DOHH2 (cell line): Measurements from ENCODE around the gene PAGR1.

Experiments
- H3F3A ChIP-seq: fragments of 200-600 bp; sonication (generic), shearing (Covaris generic); 2 replicates; pipeline ENCODE4 v1.6.0; 2016; ENCODE audit warnings: antibody characterized with exemption, mild to moderate bottlenecking; ENCODE audit not compliant: control insufficient read depth, insufficient read depth
- H3K27ac ChIP-seq: fragments of 200-600 bp; sonication (generic); 2 replicates; pipeline ENCODE4 v1.5.1; 2014; ENCODE audit warnings: low read depth, mild to moderate bottlenecking, low read length, moderate library complexity
- H3K27me3 ChIP-seq: fragments of 200-600 bp; sonication (generic); 2 replicates; pipeline ENCODE4 v1.6.1; 2014; ENCODE audit warnings: mild to moderate bottlenecking, low read length, mixed read lengths; ENCODE audit not compliant: control insufficient read depth
- H3K36me3 ChIP-seq: fragments of 200-600 bp; sonication (generic); 2 replicates; pipeline ENCODE4 v1.6.1; 2014; ENCODE audit warnings: mild to moderate bottlenecking, low read length, moderate library complexity, mixed read lengths; ENCODE audit not compliant: control insufficient read depth
- H3K4me1 ChIP-seq: fragments of 200-600 bp; sonication (generic); 2 replicates; pipeline ENCODE4 v1.6.1; 2014; ENCODE audit warnings: mild to moderate bottlenecking, low read length, mixed read lengths; ENCODE audit not compliant: control insufficient read depth
- H3K4me2 ChIP-seq: fragments of 200-600 bp; sonication (generic); 2 replicates; pipeline ENCODE4 v1.6.0; 2014; ENCODE audit warnings: mild to moderate bottlenecking, low read length, moderate library complexity
- H3K4me3 ChIP-seq: fragments of 200-600 bp; sonication (generic); 2 replicates; pipeline ENCODE4 v1.5.1; 2014; ENCODE audit warnings: mild to moderate bottlenecking, low read length, mixed read lengths
- H3K79me2 ChIP-seq: fragments of 200-600 bp; sonication (generic); 2 replicates; pipeline ENCODE4 v1.6.1; 2014; ENCODE audit warnings: mild to moderate bottlenecking, low read length, mixed read lengths; ENCODE audit not compliant: control insufficient read depth
- H3K9me2 ChIP-seq: fragments of 200-600 bp; sonication (generic); replicated peaks from 2 replicates; pipeline ENCODE4 v1.6.1; 2014; ENCODE audit warnings: mild to moderate bottlenecking, low read length, mixed read lengths; ENCODE audit not compliant: control insufficient read depth
- H3K9me3 ChIP-seq: fragments of 200-600 bp; sonication (generic); 2 replicates; pipeline ENCODE4 v1.6.1; 2014; ENCODE audit warnings: antibody characterized with exemption, low read length, mixed read lengths; ENCODE audit not compliant: control insufficient read depth, insufficient read depth
- H4K20me1 ChIP-seq: fragments of 200-600 bp; sonication (generic); 2 replicates; pipeline ENCODE4 v1.6.0; 2014; ENCODE audit warnings: low read depth, mild to moderate bottlenecking, antibody characterized with exemption, low read length, moderate library complexity; ENCODE audit not compliant: control insufficient read depth, insufficient read depth
- CTCF ChIP-seq: fragments of 200-600 bp; sonication (generic); IDR thresholded peaks from one replicate; pipeline ENCODE4 v1.5.1; 2014; ENCODE audit warnings: antibody characterized with exemption, mild to moderate bottlenecking, low read depth, low read length; ENCODE audit not compliant: poor library complexity, severe bottlenecking
- EZH2phosphoT487 ChIP-seq: fragments of 200-600 bp; sonication (generic); IDR thresholded peaks from 2 replicates; pipeline ENCODE4 v1.6.1; 2017; ENCODE audit warnings: borderline replicate concordance, mild to moderate bottlenecking, antibody characterized with exemption, low read length, moderate library complexity, mixed read lengths

PAGR1 gene

GRCh38 chr16:29862383-29862883, 46.5 kb downstream of the PAGR1 start:
- Histone ChIP-seq H3K4me2 (peak overlapping the region; percentile 83), H3K79me2 (peaks cover 21% of the 10 kb centered on the region), H3K27ac (no peak overlapping the region), H4K20me1 (no peaks in the 10 kb centered on the region), H3K4me1 (peaks cover 9% of the 10 kb centered on the region), H3F3A (no peaks in the 10 kb centered on the region), H3K36me3 (peaks cover 23% of the 10 kb centered on the region), H3K9me2 (no peaks in the 10 kb centered on the region), H3K27me3 (peaks cover under 1% of the 10 kb centered on the region; the same call in 1 of the 2 replicates), H3K9me3 (no peaks in the 10 kb centered on the region), H3K4me3 (peak overlapping the region; percentile 87)
- TF ChIP-seq EZH2phosphoT487 (no peak), CTCF (peak; percentile 10)

- no peaks in the 10 kb centered on the region for H3K9me2 ChIP-seq
- H3K4me2 ChIP-seq, result peak within 1 kb of the TSS; percentile 83
- peak within 1 kb of the TSS; percentile 69 for H3K27ac ChIP-seq
- H4K20me1 ChIP-seq, result no peaks in the 10 kb centered on the region
- H3F3A ChIP-seq, result no peaks in the 10 kb centered on the region
- peaks cover 5% of the 10 kb centered on the region; the same call in 1 of the 2 replicates for H3K27me3 ChIP-seq
- no peaks in the 10 kb centered on the region for H3K9me3 ChIP-seq
- H3K4me1 ChIP-seq, result peaks cover 9% of the 10 kb centered on the region
- H3K79me2 ChIP-seq, result peaks cover 21% of the 10 kb centered on the region
- peak; percentile 78 for TF ChIP-seq CTCF
- TF ChIP-seq EZH2phosphoT487, result no peak
- H3K36me3 ChIP-seq, result peaks cover 23% of the 10 kb centered on the region
- H3K4me3 ChIP-seq, result peak within 1 kb of the TSS; percentile 87
These were observed 47.1 kb downstream of the PAGR1 start, which contains the start of gene CDIPT for GRCh38 chr16:29862884-29863668. TSS of gene CDIPT (minus strand) at chr16:29863226. CDS start at chr16:29862857, 369 bp downstream.

- H3K27me3 ChIP-seq, result peaks cover 5% of the 10 kb centered on the region; the same call in 1 of the 2 replicates
- H3K36me3 ChIP-seq, result peaks cover 19% of the 10 kb centered on the region
- no peaks in the 10 kb centered on the region for H3F3A ChIP-seq
- H3K79me2 ChIP-seq, result peaks cover 21% of the 10 kb centered on the region
- H3K27ac ChIP-seq, result no peak overlapping the region
- H3K4me2 ChIP-seq, result peak overlapping the region; percentile 83
- H4K20me1 ChIP-seq, result no peaks in the 10 kb centered on the region
- no peaks in the 10 kb centered on the region for H3K9me2 ChIP-seq
- H3K9me3 ChIP-seq, result no peaks in the 10 kb centered on the region
- H3K4me1 ChIP-seq, result peaks cover 9% of the 10 kb centered on the region
- H3K4me3 ChIP-seq, result peak overlapping the region; percentile 41
- TF ChIP-seq EZH2phosphoT487 (no peak), CTCF (no peak)
These were observed 47.7 kb downstream of the PAGR1 start for GRCh38 chr16:29863669-29863984.
